ENCODE results near the gene SLC40A1. TPM values are rescaled to one million over a fixed set of nuclear protein-coding genes. Genes with fewer than 3 reads are reported as not detected.

Gene SLC40A1
- total RNA-seq, 1 donor from 2014 or later: not detected

DNA sequence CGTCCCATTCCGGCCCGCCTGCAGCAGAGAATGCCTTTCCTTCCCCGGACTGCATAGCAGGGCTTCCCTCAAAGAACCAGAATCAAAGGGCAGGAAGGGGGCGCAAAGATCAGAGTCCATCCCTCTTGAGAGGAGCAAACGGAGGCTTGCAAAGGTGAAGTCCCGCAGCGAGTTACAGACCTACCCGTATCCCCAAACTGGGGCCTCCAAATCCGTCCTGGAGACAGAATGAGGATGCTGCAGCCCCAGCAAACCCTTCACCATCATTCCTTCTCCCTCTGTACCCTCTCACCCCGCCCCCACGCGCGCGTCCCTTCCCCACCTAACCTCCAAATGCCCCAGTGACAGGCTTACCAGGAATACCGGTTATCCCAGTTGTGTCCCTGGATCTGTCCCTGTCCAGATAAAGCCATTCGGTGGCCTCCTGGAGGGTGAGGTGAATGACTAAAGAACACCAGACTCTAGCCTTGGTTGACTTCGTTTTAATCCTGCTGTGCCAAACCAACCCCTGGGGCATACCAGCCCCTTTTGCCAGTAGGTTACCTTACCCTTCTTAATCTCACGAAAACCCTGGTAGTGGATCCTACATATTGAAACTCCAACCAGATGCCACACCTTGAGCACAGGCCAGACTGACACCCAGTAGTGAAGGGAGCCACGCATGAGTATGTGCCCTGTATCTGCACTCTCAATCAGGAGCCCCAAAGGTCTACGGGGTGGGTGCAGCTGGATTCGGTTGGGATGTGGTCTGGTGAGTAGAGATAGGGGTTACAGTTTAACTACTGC, 961 bp upstream of the SLC40A1 start:
- Mint-ChIP-seq H3K4me3 (peak overlapping the region; percentile 84), H3K36me3 (no peaks in the 10 kb centered on the region), H3K27me3 (ENCODE audit: insufficient read depth, low read depth) (peaks cover 39% of the 10 kb centered on the region), H3K4me1 (peaks cover 8% of the 10 kb centered on the region), H3K9me3 (no peaks in the 10 kb centered on the region), H3K27ac (no peak overlapping the region)
- H3K4me2 ChIP-seq: peak overlapping the region; percentile 76
- DNase-seq (ENCODE audit: low spot score): peak; percentile 50
- peaks cover 99% of the 10 kb centered on the region for H3K27me3 ChIP-seq
- H3K27ac ChIP-seq: no peak overlapping the region
- H3K36me3 ChIP-seq: no peaks in the 10 kb centered on the region
- H3K9ac ChIP-seq: no peak overlapping the region
- peaks cover 5% of the 10 kb centered on the region for H3K4me1 ChIP-seq
- H3K79me2 ChIP-seq (ENCODE audit: low read depth): no peaks in the 10 kb centered on the region
- peak overlapping the region; percentile 99 for H2AFZ ChIP-seq (replicated peaks)
- no peaks in the 10 kb centered on the region for H3K9me3 ChIP-seq (ENCODE audit: low read depth)
- peaks cover 20% of the 10 kb centered on the region for H3F3A ChIP-seq (ENCODE audit: low read depth)
- peak overlapping the region; percentile 81 for H3K4me3 ChIP-seq
- TF ChIP-seq, protein P1, sequence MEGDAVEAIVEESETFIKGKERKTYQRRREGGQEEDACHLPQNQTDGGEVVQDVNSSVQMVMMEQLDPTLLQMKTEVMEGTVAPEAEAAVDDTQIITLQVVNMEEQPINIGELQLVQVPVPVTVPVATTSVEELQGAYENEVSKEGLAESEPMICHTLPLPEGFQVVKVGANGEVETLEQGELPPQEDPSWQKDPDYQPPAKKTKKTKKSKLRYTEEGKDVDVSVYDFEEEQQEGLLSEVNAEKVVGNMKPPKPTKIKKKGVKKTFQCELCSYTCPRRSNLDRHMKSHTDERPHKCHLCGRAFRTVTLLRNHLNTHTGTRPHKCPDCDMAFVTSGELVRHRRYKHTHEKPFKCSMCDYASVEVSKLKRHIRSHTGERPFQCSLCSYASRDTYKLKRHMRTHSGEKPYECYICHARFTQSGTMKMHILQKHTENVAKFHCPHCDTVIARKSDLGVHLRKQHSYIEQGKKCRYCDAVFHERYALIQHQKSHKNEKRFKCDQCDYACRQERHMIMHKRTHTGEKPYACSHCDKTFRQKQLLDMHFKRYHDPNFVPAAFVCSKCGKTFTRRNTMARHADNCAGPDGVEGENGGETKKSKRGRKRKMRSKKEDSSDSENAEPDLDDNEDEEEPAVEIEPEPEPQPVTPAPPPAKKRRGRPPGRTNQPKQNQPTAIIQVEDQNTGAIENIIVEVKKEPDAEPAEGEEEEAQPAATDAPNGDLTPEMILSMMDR (IDR thresholded peaks at IDR 0.05): peak; percentile 10
- TF ChIP-seq EZH2phosphoT487 (IDR thresholded peaks at IDR 0.05) (peak; percentile 12), EZH2 (IDR thresholded peaks at IDR 0.05) (no peak)
- H4K20me1 ChIP-seq (ENCODE audit: low read depth): peaks cover 10% of the 10 kb centered on the region

DNA sequence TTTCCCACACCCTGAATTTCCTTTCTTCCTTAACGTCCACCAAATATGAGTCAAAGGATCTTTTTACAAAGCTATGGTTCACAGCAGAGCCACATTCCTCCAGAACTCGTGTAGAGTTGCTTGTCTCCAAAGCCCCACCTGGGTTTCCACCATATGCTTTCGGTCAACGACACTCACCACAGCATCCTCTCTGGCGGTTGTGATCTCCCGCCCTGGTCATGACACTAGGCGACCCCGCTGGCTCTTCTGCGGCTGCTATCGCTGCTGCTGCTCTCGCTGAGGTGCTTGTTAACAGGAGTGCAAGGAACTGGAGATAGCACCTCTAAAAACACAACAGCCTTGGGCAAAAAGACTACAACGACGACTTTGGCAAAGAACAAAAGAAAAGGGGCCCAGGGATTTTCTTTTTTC, 340 bp downstream of the SLC40A1 start:
- peaks cover 8% of the 10 kb centered on the region for H3K4me1 Mint-ChIP-seq
- Histone ChIP-seq H3K4me1 (peaks cover 5% of the 10 kb centered on the region), H3K9ac (no peak overlapping the region), H3K4me2 (peak overlapping the region; percentile 76), H2AFZ (replicated peaks) (peak overlapping the region; percentile 99), H3K27me3 (peaks cover 100% of the 10 kb centered on the region), H3F3A (ENCODE audit: low read depth) (peaks cover 20% of the 10 kb centered on the region), H3K27ac (no peak overlapping the region), H4K20me1 (ENCODE audit: low read depth) (peaks cover 10% of the 10 kb centered on the region), H3K4me3 (peak overlapping the region; percentile 81), H3K9me3 (ENCODE audit: low read depth) (no peaks in the 10 kb centered on the region), H3K79me2 (ENCODE audit: low read depth) (no peaks in the 10 kb centered on the region), H3K36me3 (no peaks in the 10 kb centered on the region)
- TF ChIP-seq, protein P1 (IDR thresholded peaks at IDR 0.05): no peak
- TF ChIP-seq EZH2phosphoT487 (IDR thresholded peaks at IDR 0.05) (no peak), EZH2 (IDR thresholded peaks at IDR 0.05) (peak; percentile 24)
- no peak overlapping the region for H3K27ac Mint-ChIP-seq
- peak overlapping the region; percentile 86 for H3K4me3 Mint-ChIP-seq
- peaks cover 39% of the 10 kb centered on the region for H3K27me3 Mint-ChIP-seq (ENCODE audit: insufficient read depth, low read depth)
- H3K36me3 Mint-ChIP-seq: no peaks in the 10 kb centered on the region
- no peaks in the 10 kb centered on the region for H3K9me3 Mint-ChIP-seq
- DNase-seq (ENCODE audit: low spot score): peak; percentile 45

DNA sequence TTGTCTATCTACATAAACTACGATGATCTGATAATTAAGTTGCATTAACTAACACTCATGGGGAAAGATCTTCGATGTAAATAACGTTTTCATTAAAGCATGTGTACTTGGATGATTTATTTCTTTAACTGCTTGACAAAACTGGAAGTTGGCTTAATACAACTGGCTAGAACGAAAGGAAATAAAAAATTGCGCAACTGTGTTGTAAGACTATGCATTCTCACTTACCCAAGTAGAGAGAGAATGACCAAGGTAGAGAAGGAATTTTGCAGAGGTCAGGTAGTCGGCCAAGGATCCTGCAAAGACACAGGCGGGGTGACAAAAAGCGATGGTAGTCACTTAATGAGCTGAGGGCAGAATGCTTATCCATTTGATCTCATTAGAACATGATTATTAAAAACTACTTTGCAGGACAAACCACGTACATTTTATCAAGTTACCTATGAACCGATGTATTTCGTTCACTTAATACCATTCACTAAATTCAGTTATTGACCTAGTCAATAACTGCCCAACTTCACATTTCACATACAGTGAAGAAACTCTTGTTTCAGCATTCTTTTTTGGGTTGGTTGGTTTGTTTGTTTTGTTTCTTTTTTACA, 900 bp downstream of the SLC40A1 start:
- H3K27me3 Mint-ChIP-seq (ENCODE audit: insufficient read depth, low read depth): peaks cover 39% of the 10 kb centered on the region
- no peak overlapping the region for H3K9ac ChIP-seq
- peaks cover 100% of the 10 kb centered on the region for H3K27me3 ChIP-seq

More for the DNA sequence above, 900 bp downstream of the SLC40A1 start:
- Histone ChIP-seq H4K20me1 (ENCODE audit: low read depth) (peaks cover 10% of the 10 kb centered on the region), H3K36me3 (no peaks in the 10 kb centered on the region), H3K79me2 (ENCODE audit: low read depth) (no peaks in the 10 kb centered on the region), H3F3A (ENCODE audit: low read depth) (peaks cover 20% of the 10 kb centered on the region), H3K4me2 (peak overlapping the region; percentile 76), H3K9me3 (ENCODE audit: low read depth) (no peaks in the 10 kb centered on the region), H3K4me1 (peaks cover 5% of the 10 kb centered on the region), H3K4me3 (peak overlapping the region; percentile 81), H3K27ac (no peak overlapping the region), H2AFZ (replicated peaks) (no peak overlapping the region)
- Mint-ChIP-seq H3K4me1 (peaks cover 8% of the 10 kb centered on the region), H3K36me3 (no peaks in the 10 kb centered on the region), H3K9me3 (no peaks in the 10 kb centered on the region), H3K27ac (no peak overlapping the region), H3K4me3 (peak overlapping the region; percentile 86)
- TF ChIP-seq EZH2phosphoT487 (IDR thresholded peaks at IDR 0.05): no peak
- TF ChIP-seq, protein P1 (IDR thresholded peaks at IDR 0.05): no peak
- DNase-seq (ENCODE audit: low spot score): no peak
